ENCODE results near the gene ZNF846. TPM values are rescaled to one million over a fixed set of nuclear protein-coding genes. Genes with fewer than 3 reads are reported as not detected.
A peak's percentile ranks its signal among the peaks of the same experiment; 100 is the strongest.

Gene ZNF846
- total and polyA plus RNA-seq, 2 experiments from 2014 or later, result 6.0 to 14.8 TPM

DNA sequence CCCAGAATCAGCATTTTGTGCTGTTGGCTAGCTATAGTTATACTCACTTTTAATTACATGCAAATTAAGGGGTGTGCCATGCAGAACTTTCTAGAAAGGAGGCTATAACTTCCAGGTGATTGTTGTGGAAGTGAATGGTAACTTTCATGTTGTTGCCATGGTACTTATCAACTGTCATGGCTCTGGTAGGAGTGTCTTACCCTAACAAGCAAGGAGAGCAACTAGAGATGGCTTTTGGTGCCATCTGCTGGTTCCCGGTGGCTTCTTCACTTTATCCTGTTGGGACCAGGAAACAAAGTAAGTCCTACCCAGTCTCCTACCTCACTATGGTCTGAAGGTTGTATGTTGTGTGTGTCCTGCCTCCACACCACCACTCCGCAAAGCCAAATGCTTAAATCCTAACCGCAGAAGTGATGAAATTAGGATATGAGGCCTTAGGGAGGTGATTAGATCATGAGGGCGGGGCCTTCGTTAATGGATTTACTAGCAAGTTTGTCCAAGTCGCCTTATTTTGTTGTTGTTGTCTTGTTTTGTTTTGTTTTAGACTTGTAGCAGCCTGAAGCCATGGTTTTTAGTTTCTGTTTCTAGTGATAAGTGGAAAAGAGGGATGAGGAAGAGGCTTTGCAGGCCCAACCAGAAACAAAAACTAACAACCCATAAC is 27.7 kb upstream of the ZNF846 start:
- 0 out of 2 replicates have a peak overlapping the region, but pooled peaks have one; percentile 1 for H3K27ac ChIP-seq (ENCODE audit: low read depth)
- H2AFZ ChIP-seq, result no peak overlapping the region
- DNase-seq (ENCODE audit: low spot score) (peak; percentile 95), ATAC-seq (peak; percentile 43)
- H3K27me3 ChIP-seq (ENCODE audit: insufficient read depth), result no peaks in the 10 kb centered on the region
- H3K4me2 ChIP-seq, result no peak overlapping the region
- H4K20me1 ChIP-seq (replicated peaks; ENCODE audit: insufficient read depth), result no peaks in the 10 kb centered on the region
- Mint-ChIP-seq H3K27me3 (ENCODE audit: insufficient read depth, low read depth, poor library complexity) (peaks cover 14% of the 10 kb centered on the region), H3K27ac (0 out of 2 replicates have a peak overlapping the region, but pooled peaks have one; percentile 54), H3K4me1 (peaks cover 10% of the 10 kb centered on the region), H3K4me3 (no peak overlapping the region; the same call in 2 of the 3 replicates), H3K36me3 (ENCODE audit: low read depth) (peaks cover 13% of the 10 kb centered on the region), H3K9me3 (peaks cover 5% of the 10 kb centered on the region)
- H3K4me3 ChIP-seq, result no peak overlapping the region
- peaks cover 12% of the 10 kb centered on the region for H3K4me1 ChIP-seq (ENCODE audit: insufficient read depth)
- H3K79me2 ChIP-seq (replicated peaks; ENCODE audit: insufficient read depth), result peaks cover 8% of the 10 kb centered on the region; the same call in 1 of the 2 replicates
- H3K9me2 ChIP-seq (ENCODE audit: insufficient read depth), result no peaks in the 10 kb centered on the region
- peaks cover 4% of the 10 kb centered on the region; the same call in 1 of the 2 replicates for H3K36me3 ChIP-seq (ENCODE audit: insufficient read depth)
- TF ChIP-seq, protein P1, sequence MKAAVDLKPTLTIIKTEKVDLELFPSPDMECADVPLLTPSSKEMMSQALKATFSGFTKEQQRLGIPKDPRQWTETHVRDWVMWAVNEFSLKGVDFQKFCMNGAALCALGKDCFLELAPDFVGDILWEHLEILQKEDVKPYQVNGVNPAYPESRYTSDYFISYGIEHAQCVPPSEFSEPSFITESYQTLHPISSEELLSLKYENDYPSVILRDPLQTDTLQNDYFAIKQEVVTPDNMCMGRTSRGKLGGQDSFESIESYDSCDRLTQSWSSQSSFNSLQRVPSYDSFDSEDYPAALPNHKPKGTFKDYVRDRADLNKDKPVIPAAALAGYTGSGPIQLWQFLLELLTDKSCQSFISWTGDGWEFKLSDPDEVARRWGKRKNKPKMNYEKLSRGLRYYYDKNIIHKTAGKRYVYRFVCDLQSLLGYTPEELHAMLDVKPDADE (IDR thresholded peaks at IDR 0.05), result no peak
- TF ChIP-seq, protein P2, sequence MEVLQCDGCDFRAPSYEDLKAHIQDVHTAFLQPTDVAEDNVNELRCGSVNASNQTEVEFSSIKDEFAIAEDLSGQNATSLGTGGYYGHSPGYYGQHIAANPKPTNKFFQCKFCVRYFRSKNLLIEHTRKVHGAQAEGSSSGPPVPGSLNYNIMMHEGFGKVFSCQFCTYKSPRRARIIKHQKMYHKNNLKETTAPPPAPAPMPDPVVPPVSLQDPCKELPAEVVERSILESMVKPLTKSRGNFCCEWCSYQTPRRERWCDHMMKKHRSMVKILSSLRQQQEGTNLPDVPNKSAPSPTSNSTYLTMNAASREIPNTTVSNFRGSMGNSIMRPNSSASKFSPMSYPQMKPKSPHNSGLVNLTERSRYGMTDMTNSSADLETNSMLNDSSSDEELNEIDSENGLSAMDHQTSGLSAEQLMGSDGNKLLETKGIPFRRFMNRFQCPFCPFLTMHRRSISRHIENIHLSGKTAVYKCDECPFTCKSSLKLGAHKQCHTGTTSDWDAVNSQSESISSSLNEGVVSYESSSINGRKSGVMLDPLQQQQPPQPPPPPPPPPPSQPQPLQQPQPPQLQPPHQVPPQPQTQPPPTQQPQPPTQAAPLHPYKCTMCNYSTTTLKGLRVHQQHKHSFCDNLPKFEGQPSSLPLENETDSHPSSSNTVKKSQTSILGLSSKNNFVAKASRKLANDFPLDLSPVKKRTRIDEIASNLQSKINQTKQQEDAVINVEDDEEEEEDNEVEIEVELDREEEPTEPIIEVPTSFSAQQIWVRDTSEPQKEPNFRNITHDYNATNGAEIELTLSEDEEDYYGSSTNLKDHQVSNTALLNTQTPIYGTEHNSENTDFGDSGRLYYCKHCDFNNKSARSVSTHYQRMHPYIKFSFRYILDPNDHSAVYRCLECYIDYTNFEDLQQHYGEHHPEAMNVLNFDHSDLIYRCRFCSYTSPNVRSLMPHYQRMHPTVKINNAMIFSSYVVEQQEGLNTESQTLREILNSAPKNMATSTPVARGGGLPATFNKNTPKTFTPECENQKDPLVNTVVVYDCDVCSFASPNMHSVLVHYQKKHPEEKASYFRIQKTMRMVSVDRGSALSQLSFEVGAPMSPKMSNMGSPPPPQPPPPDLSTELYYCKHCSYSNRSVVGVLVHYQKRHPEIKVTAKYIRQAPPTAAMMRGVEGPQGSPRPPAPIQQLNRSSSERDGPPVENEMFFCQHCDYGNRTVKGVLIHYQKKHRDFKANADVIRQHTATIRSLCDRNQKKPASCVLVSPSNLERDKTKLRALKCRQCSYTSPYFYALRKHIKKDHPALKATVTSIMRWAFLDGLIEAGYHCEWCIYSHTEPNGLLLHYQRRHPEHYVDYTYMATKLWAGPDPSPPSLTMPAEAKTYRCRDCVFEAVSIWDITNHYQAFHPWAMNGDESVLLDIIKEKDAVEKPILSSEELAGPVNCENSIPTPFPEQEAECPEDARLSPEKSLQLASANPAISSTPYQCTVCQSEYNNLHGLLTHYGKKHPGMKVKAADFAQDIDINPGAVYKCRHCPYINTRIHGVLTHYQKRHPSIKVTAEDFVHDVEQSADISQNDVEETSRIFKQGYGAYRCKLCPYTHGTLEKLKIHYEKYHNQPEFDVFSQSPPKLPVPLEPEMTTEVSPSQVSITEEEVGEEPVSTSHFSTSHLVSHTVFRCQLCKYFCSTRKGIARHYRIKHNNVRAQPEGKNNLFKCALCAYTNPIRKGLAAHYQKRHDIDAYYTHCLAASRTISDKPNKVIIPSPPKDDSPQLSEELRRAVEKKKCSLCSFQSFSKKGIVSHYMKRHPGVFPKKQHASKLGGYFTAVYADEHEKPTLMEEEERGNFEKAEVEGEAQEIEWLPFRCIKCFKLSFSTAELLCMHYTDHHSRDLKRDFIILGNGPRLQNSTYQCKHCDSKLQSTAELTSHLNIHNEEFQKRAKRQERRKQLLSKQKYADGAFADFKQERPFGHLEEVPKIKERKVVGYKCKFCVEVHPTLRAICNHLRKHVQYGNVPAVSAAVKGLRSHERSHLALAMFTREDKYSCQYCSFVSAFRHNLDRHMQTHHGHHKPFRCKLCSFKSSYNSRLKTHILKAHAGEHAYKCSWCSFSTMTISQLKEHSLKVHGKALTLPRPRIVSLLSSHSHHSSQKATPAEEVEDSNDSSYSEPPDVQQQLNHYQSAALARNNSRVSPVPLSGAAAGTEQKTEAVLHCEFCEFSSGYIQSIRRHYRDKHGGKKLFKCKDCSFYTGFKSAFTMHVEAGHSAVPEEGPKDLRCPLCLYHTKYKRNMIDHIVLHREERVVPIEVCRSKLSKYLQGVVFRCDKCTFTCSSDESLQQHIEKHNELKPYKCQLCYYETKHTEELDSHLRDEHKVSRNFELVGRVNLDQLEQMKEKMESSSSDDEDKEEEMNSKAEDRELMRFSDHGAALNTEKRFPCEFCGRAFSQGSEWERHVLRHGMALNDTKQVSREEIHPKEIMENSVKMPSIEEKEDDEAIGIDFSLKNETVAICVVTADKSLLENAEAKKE (CRISPR knock-in tag; IDR thresholded peaks at IDR 0.05), result no peak
- TF ChIP-seq, protein P3, sequence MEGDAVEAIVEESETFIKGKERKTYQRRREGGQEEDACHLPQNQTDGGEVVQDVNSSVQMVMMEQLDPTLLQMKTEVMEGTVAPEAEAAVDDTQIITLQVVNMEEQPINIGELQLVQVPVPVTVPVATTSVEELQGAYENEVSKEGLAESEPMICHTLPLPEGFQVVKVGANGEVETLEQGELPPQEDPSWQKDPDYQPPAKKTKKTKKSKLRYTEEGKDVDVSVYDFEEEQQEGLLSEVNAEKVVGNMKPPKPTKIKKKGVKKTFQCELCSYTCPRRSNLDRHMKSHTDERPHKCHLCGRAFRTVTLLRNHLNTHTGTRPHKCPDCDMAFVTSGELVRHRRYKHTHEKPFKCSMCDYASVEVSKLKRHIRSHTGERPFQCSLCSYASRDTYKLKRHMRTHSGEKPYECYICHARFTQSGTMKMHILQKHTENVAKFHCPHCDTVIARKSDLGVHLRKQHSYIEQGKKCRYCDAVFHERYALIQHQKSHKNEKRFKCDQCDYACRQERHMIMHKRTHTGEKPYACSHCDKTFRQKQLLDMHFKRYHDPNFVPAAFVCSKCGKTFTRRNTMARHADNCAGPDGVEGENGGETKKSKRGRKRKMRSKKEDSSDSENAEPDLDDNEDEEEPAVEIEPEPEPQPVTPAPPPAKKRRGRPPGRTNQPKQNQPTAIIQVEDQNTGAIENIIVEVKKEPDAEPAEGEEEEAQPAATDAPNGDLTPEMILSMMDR (conservative IDR thresholded peaks at IDR 0.05; ENCODE audit: low read depth in 2 of 2), result peak; percentile 90 to 95
- H3F3A ChIP-seq (replicated peaks; ENCODE audit: low read depth), result peaks cover 12% of the 10 kb centered on the region
